T-helper 1 cell treated with Interleukin-12 subunit alpha and Interleukin-12 subunit beta and Interleukin-4 antibody, amounts not matched to agents 30 ng/mL and 1 ng/mL, for 36 hours (primary cell): ENCODE measurements around the gene TRIM29. TPM values are rescaled to one million over a fixed set of nuclear protein-coding genes. Genes with fewer than 3 reads are reported as not detected.

Source experiments
- intact Hi-C: fragments of 100-400 bp; cut with micrococcal nuclease; formaldehyde crosslinking; loops from one replicate; pipeline ENCODE4 v1.15.1; 2024
- total RNA-seq: library from RNA; stranded (reverse); gene quantifications from 2 replicates; pipeline ENCODE4 v1.2.3, GENCODE V29; 2022

Gene TRIM29
- total RNA-seq, 1 donor from 2014 or later: not detected

DNA sequence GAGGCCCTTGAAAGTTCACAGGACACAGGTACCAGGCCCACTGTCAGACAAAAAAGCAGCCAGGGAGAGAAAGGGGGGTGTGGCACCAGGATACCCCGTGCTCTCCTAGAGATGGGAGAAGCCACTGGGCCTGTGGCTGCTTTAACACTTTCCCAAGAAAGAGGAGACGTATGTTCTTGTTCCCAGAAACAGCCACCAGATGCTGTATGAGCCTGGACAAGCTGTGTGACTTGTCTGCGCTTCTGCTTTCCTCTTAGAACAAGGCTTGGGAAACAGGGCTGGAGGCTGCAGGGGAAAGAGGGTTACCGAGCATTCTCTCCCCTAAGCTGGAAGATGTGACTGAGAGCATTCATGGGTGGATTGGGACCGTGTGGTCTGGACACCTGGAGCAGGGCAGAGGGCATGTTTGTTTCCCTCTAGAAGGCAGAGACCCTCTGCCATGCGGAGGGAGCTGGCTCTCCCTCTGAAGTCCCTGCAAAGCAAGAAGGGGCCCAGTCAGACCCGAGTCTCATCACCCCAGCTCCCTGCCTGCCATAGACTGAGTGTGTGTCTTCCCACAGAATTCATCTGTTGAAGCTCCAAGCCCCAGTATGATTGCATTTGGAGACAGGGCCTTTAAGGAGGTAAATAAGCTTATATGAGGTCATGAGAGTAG lies 74.1 kb downstream of the TRIM29 start:
- intact Hi-C loops: no loop called here

DNA sequence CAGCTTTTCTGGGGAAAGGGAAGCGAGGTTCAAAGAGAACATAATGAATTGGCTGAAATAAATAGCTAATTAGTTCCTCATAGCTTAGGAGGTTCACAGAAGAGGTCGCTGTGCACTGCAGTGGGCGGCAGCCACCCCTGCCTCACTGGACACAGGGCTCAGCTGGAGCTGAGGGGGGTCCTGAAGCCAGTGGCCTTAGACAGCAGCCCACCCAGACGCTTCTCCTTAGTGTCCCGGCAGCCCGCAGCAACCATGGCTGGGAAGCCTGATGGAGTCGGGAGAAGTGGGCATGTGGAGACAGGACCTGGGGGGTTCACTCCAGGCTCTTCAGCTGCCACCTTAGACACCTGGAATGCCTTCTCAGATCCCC lies 75.4 kb downstream of the TRIM29 start:
- intact Hi-C loops: no loop called here

DNA sequence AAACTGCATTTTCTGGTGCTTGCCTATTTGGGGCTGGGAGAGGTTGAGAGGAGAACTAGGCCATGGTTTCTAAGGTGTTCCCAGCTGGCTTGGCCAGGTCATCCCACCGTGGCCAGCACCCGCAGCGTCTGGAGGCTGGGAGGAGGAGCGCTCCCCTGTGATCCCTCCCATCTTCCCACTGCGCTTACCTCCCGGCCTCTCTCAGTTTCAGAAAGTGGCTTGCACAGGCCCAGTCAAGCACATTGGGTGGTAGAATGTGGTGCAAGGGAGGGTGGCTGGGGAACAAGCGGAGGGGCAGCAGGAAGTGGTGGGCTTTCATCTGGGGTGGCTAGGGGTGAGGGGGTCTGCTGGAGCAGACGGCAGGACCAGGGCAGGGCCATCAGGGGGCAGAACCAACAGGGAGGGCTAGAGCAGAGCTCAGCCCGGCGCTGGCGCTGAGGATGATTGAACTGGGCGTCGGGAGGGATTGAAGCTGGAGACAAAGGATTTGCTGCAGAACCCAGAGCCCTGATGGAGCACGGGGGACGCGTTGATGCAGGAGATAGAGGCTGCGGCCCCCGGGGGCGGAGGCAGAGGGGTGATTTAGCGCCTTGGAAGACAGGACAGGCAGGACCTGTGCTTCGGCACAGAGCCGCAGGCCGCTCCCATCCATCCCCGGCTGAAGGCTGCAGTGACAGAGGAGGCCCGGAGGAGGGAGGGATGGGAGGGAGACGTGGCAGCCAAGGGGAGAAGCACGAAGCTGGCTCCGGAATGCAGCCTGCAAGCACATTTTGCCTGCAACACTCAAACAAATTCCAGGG lies 76.0 kb downstream of the TRIM29 start:
- intact Hi-C loops: no loop called here

Other genes starting within 250 kb of the TRIM29 start
- gene OAF, start 72.9 kb upstream of the TRIM29 start, total RNA-seq: 4.3 and 4.4 TPM in 2 replicates
- gene POU2F3, start 102.0 kb upstream of the TRIM29 start, total RNA-seq: 1.2 and 1.3 TPM in 2 replicates
- 0.80 and 1.0 TPM in 2 replicates for gene TLCD5, start 187.2 kb upstream of the TRIM29 start, total RNA-seq
- gene ARHGEF12, start 198.3 kb upstream of the TRIM29 start, total RNA-seq: 26.8 and 27.2 TPM in 2 replicates